Activated naive CD8-positive, alpha-beta T cell treated with anti-CD3 and anti-CD28 coated beads for 36 hours (primary cell): ENCODE measurements around the gene USP43. TPM values are rescaled to one million over a fixed set of nuclear protein-coding genes. Genes with fewer than 3 reads are reported as not detected.

Source experiments
- DNase-seq: peaks from one replicate; pipeline ENCODE4 v3.0.0; 2021
- H3K27ac Mint-ChIP-seq: one replicate; pipeline ENCODE4 v1.8.0; 2022; ENCODE audit warnings: mild to moderate bottlenecking, moderate library complexity, mixed read lengths
- H3K27me3 Mint-ChIP-seq: one replicate; pipeline ENCODE4 v1.8.0; 2022; ENCODE audit warnings: mild to moderate bottlenecking, mixed read lengths
- H3K36me3 Mint-ChIP-seq: one replicate; pipeline ENCODE4 v1.8.0; 2021; ENCODE audit warnings: mild to moderate bottlenecking, mixed read lengths
- H3K4me1 Mint-ChIP-seq: one replicate; pipeline ENCODE4 v1.8.0; 2021; ENCODE audit warnings: mixed read lengths
- H3K4me3 Mint-ChIP-seq: one replicate; pipeline ENCODE4 v1.8.0; 2022; ENCODE audit warnings: mild to moderate bottlenecking, moderate library complexity, mixed read lengths
- H3K9me3 Mint-ChIP-seq: one replicate; pipeline ENCODE4 v1.8.0; 2022; ENCODE audit warnings: mixed read lengths
- total RNA-seq, 2 experiments: library from RNA; stranded (reverse); gene quantifications; one replicate each; pipeline ENCODE4 v1.2.3, GENCODE V29; 2021

The USP43 gene
- total RNA-seq, 2 experiments from 2014 or later, result 0.39 to 0.40 TPM

GRCh38 chr17:9768381-9768934 lies 123.1 kb downstream of the USP43 start:
- no peaks in the 10 kb centered on the region for H3K4me1 Mint-ChIP-seq
- no peaks in the 10 kb centered on the region for H3K36me3 Mint-ChIP-seq
- H3K9me3 Mint-ChIP-seq, result no peaks in the 10 kb centered on the region
- H3K27ac Mint-ChIP-seq, result no peak overlapping the region
- peaks cover 9% of the 10 kb centered on the region for H3K27me3 Mint-ChIP-seq
- no peak overlapping the region for H3K4me3 Mint-ChIP-seq
- DNase-seq, result no peak

GRCh38 chr17:9769036-9769695 lies 123.8 kb downstream of the USP43 start:
- no peak for DNase-seq
- no peaks in the 10 kb centered on the region for H3K4me1 Mint-ChIP-seq
- H3K9me3 Mint-ChIP-seq, result no peaks in the 10 kb centered on the region
- no peak overlapping the region for H3K4me3 Mint-ChIP-seq
- no peaks in the 10 kb centered on the region for H3K36me3 Mint-ChIP-seq
- H3K27me3 Mint-ChIP-seq, result peaks cover 9% of the 10 kb centered on the region
- H3K27ac Mint-ChIP-seq, result no peak overlapping the region

GRCh38 chr17:9771465-9771864 lies 126.1 kb downstream of the USP43 start:
- Mint-ChIP-seq H3K9me3 (no peaks in the 10 kb centered on the region), H3K4me3 (no peak overlapping the region), H3K27ac (no peak overlapping the region), H3K36me3 (no peaks in the 10 kb centered on the region), H3K4me1 (no peaks in the 10 kb centered on the region), H3K27me3 (peaks cover 4% of the 10 kb centered on the region)
- DNase-seq, result no peak

GRCh38 chr17:9772658-9773057 lies 127.3 kb downstream of the USP43 start:
- Mint-ChIP-seq H3K27ac (no peak overlapping the region), H3K27me3 (peaks cover 3% of the 10 kb centered on the region), H3K4me1 (no peaks in the 10 kb centered on the region), H3K9me3 (no peaks in the 10 kb centered on the region), H3K4me3 (no peak overlapping the region), H3K36me3 (no peaks in the 10 kb centered on the region)
- DNase-seq, result no peak

- Mint-ChIP-seq H3K4me3 (no peak overlapping the region), H3K9me3 (no peaks in the 10 kb centered on the region), H3K27me3 (peaks cover 4% of the 10 kb centered on the region), H3K27ac (no peak overlapping the region), H3K36me3 (no peaks in the 10 kb centered on the region), H3K4me1 (no peaks in the 10 kb centered on the region)
- no peak for DNase-seq
Measured at GRCh38 chr17:9776911-9777310, 131.6 kb downstream of the USP43 start.

Other genes starting within 250 kb of the USP43 start
- 10 to 100 TPM; 50.8 to 59.9 TPM for gene STX8, start 69.7 kb upstream of the USP43 start, total RNA-seq
- not detected for gene CFAP52, start 68.9 kb upstream of the USP43 start, total RNA-seq
- not detected for gene DHRS7C, start 146.1 kb downstream of the USP43 start, total RNA-seq
- not detected for gene GSG1L2, start 176.6 kb downstream of the USP43 start, total RNA-seq
- gene GLP2R, start 180.4 kb downstream of the USP43 start, total RNA-seq, result not detected